Vagina (tissue), 2 donors: Measurements from ENCODE around the gene SCAPER.
"Not testable (repeated sequence)": the region's sequence is repeated elsewhere in the genome, so short reads cannot be mapped to it uniquely, and the experiment has no call there.

Experiments
- POLR2A ChIP-seq, 2 donors: fragments of 450-650 bp; IDR thresholded peaks; one replicate each; pipeline ENCODE4 v1.6.1; 2017; ENCODE audit warnings: antibody characterized with exemption in 2 of 2, mild to moderate bottlenecking in 2 of 2, moderate library complexity in 2 of 2
- TF ChIP-seq, protein P1 (sequence below), 3 experiments: fragments of 450-650 bp in 2 of 3; fragments of 200-600 bp in 1 of 3; sonication (generic) in 1 of 3; IDR thresholded peaks; one replicate each; pipeline ENCODE4 v1.5.1; 2017 to 2019; ENCODE audit warnings: antibody characterized with exemption in 3 of 3, mild to moderate bottlenecking in 2 of 3, moderate library complexity in 2 of 3

GRCh38 chr15:76899176-76899930 is 5.8 kb downstream of the SCAPER start:
- TF ChIP-seq, protein P1, sequence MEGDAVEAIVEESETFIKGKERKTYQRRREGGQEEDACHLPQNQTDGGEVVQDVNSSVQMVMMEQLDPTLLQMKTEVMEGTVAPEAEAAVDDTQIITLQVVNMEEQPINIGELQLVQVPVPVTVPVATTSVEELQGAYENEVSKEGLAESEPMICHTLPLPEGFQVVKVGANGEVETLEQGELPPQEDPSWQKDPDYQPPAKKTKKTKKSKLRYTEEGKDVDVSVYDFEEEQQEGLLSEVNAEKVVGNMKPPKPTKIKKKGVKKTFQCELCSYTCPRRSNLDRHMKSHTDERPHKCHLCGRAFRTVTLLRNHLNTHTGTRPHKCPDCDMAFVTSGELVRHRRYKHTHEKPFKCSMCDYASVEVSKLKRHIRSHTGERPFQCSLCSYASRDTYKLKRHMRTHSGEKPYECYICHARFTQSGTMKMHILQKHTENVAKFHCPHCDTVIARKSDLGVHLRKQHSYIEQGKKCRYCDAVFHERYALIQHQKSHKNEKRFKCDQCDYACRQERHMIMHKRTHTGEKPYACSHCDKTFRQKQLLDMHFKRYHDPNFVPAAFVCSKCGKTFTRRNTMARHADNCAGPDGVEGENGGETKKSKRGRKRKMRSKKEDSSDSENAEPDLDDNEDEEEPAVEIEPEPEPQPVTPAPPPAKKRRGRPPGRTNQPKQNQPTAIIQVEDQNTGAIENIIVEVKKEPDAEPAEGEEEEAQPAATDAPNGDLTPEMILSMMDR (IDR thresholded peaks at IDR 0.05) = not testable (repeated sequence)
- TF ChIP-seq POLR2A (IDR thresholded peaks at IDR 0.05) = not testable (repeated sequence)
